Spinal cord (tissue), 10 donors: ENCODE data around the gene SRMS. TPM values are rescaled to one million over a fixed set of nuclear protein-coding genes. Genes with fewer than 3 reads are reported as not detected.
A peak's percentile ranks its signal among the peaks of the same experiment; 100 is the strongest.

ENCODE experiments used
- DNase-seq, 6 donors: peaks; one replicate each; pipeline versions ENCODE4 v3.0.0 to v3.0.0-alpha.2; 2013 to 2015; ENCODE audit warnings: low spot score in 6 of 6, low read depth in 4 of 6
- H3K27ac ChIP-seq: one replicate; pipeline ENCODE4 v1.5.1; 2013; ENCODE audit warnings: low read depth, low read length, control low read depth
- H3K27me3 ChIP-seq: one replicate; pipeline ENCODE4 v1.6.1; 2013; ENCODE audit warnings: low read length; ENCODE audit not compliant: control insufficient read depth, insufficient read depth
- H3K36me3 ChIP-seq: one replicate; pipeline ENCODE4 v1.6.1; 2013; ENCODE audit warnings: low read length; ENCODE audit not compliant: control insufficient read depth, insufficient read depth
- H3K4me1 ChIP-seq: one replicate; pipeline ENCODE4 v1.6.1; 2013; ENCODE audit warnings: low read length; ENCODE audit not compliant: control insufficient read depth, insufficient read depth
- H3K4me3 ChIP-seq: one replicate; pipeline ENCODE4 v1.5.1; 2013; ENCODE audit warnings: low read depth, low read length, control low read depth
- H3K9me3 ChIP-seq: one replicate; pipeline ENCODE4 v1.6.1; 2013; ENCODE audit warnings: low read length; ENCODE audit not compliant: control insufficient read depth, insufficient read depth
- WGBS: methylation state at CpG from one replicate; pipeline ENCODE4 v1.1.5; 2013; ENCODE audit warnings: missing lambda C conversion rate; ENCODE audit not compliant: insufficient coverage; 5-methylcytosine and 5-hydroxymethylcytosine counted together
- polyA plus RNA-seq, 2 donors: library from polyadenylated mRNA; unstranded; fragments of 120-200 nt; gene quantifications; one replicate each; pipeline ENCODE4 v1.2.1, GENCODE V29; 2013; ENCODE audit not compliant: insufficient read length in 2 of 2
- total RNA-seq, 2 donors: library from RNA; depleted of rRNA in 1 of 2; stranded (reverse); fragments of 120-200 nt in 1 of 2; fragments of >200 nt in 1 of 2; gene quantifications; one replicate each; pipeline versions ENCODE4 v1.2.3 to v1.2.4, GENCODE V29; 2013 to 2014
- donor health status: healthy.

Gene SRMS
- total and polyA plus RNA-seq, 4 donors = 0.22 to 0.42 TPM; not detected in 2

DNA sequence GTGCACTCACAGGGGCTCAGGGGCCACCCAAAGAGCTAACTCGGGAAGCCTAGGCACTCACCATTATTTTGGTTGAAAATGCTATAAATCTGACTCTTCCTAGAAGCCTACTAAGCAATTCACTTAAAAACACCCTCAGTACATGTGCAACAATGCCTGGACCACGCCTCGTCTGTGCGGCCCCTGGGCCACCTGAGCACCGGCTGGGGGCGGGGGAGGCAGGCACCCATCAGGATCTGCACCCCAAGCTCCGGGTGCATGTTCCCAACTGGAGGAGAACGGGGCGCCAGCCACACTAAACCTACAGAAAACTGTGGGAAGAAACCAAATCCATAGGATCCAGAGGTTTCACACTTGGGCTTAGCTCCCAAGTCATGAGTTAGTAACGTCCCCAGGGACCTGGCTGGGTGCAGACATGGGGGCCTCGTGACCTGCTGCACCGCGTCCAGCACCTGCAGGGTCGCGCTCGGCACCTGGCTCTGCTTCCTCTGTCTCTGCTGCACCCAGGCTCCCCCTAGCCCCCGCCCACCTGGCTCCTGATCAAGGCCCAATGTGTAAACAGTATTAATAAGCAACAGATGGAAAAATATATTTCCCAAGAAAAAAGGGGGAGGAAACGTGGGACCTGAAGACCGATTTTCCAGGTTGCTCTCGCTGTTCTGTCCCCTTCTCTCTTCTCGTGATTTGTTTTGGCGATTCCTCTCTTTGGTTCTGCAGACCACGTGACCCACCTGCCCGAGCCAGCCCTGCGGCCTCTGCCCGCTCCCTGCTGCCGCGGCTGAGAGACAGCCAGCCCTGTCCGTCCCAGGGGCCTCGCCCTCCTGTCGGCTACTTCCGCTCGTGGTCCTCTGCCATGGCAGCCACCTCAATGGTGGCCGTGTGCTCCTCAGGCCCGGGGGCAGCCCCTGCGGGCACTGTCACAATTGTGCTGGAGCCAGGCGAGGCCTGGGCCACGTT lies 42.0 kb upstream of the SRMS start:
- Histone ChIP-seq H3K4me3 (no peak overlapping the region), H3K36me3 (peaks cover 84% of the 10 kb centered on the region), H3K9me3 (no peaks in the 10 kb centered on the region), H3K27me3 (no peaks in the 10 kb centered on the region), H3K27ac (no peak overlapping the region), H3K4me1 (no peaks in the 10 kb centered on the region)
- no peak for DNase-seq
- WGBS = 90% methylated on average over 31 of the region's 38 CpGs

DNA sequence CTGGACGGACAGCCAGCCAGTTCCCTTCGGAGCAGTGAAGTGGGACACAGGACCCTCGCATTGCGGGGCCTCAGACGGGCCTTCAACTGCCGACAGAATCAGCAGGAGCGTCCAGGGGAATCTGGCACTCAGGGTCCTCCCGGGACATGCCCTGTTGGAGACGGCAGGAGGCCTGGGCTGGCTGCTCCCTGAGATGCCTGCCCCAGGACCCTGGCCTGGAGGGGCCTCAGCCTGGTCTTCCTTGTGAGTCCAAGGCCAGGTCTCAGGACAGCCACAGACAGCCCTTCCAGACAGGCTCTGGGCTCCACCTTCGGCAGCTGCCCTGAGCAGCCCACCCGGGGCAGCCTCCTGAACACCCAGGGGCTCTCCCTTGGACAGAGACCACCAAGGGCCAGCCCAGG lies 41.1 kb upstream of the SRMS start:
- no peak for DNase-seq
- no peak overlapping the region for H3K27ac ChIP-seq
- H3K4me1 ChIP-seq = no peaks in the 10 kb centered on the region
- H3K9me3 ChIP-seq = no peaks in the 10 kb centered on the region
- WGBS = 90% methylated on average over 11 of the region's 11 CpGs
- peaks cover 76% of the 10 kb centered on the region for H3K36me3 ChIP-seq
- no peak overlapping the region for H3K4me3 ChIP-seq
- no peaks in the 10 kb centered on the region for H3K27me3 ChIP-seq

DNA sequence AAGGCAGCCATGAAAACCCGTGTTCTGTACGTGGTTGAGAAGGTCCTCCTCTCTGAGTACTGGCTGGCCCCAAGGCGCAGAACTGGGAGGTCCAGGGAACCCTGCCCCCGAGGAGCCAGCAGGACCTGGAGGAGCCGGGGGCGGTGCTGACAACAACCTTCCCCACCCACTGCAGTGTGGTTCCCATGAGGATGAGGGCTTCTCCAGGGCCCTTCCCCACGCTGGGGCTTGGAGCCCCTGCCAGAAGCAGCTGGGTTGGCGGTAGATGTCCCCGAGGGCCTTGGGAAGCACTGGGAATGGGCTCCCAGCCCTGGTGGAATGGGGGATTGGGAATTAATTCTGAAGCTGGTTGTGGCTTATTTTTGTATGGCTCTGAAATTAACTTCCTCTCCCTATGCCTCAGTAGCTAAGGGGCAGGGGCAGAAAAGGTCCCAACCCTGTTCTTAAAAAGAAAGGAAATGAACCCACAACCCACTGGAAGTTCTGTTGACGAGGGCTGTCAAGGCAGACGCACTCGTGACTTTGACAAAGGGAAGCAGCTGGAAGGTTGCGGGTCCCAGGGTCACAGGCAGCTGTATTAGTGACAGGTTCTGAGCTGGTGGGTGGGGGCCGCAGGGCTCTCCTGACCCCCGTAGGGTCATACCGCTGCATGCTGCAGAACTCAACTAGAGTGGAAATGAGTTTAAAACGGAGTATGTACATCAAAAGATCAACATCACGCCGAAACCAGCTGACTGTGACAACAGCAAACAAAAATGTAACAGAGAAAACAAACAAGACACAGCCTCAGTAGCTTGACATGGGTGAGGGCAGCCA lies 40.4 kb upstream of the SRMS start:
- no peaks in the 10 kb centered on the region for H3K9me3 ChIP-seq
- WGBS = 86% methylated on average over 11 of the region's 19 CpGs
- no peak for DNase-seq

DNA sequence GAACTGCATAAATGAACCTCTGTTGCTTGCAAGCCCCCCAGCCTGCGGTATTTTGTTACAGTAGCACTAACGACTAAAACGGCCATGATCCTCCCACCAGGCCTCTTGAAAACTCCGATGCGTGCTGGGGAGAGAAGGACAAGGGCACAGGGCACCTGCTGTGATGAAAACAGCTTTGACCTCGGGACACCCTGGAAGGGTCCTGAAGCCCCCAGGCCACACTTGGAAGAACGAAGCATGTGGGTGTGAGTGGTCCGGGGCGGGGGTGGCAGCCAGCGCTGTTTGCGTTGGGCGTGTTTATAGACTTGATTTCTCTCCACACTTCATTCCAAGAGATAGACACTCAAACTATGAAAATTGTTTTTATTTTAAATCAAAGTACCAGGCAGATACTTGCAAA lies 39.7 kb upstream of the SRMS start:
- H3K36me3 ChIP-seq = peaks cover 63% of the 10 kb centered on the region
- no peak overlapping the region for H3K4me3 ChIP-seq
- DNase-seq = no peak
- H3K4me1 ChIP-seq = no peaks in the 10 kb centered on the region
- H3K9me3 ChIP-seq = no peaks in the 10 kb centered on the region
- 61% methylated on average over 6 of the region's 12 CpGs for WGBS
- H3K27ac ChIP-seq = no peak overlapping the region
- no peaks in the 10 kb centered on the region for H3K27me3 ChIP-seq

More for the DNA sequence above, 40.4 kb upstream of the SRMS start:
- H3K27me3 ChIP-seq = no peaks in the 10 kb centered on the region
- no peak overlapping the region for H3K4me3 ChIP-seq
- H3K4me1 ChIP-seq = no peaks in the 10 kb centered on the region
- H3K36me3 ChIP-seq = peaks cover 70% of the 10 kb centered on the region
- H3K27ac ChIP-seq = no peak overlapping the region

DNA sequence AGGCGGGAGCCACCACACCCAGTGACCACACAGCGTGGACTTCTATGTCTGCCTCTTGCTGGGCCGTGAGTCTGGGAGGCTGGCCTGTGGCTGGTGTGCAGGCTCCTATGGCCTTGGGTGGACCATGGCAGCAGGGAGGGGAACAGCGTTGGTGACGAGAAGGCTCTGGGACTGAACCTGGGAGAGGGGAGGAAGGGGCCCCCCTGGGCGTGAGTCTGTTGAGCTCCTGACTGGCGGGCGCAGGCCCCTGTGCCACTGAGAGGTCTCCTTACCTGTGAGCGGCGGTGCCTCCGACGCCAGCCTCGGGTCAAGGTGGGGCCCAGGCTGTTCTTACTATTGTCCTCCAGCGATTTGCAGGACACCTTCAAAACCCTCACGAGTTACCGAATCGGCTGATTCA lies 39.2 kb upstream of the SRMS start:
- H3K4me1 ChIP-seq = no peaks in the 10 kb centered on the region
- H3K9me3 ChIP-seq = no peaks in the 10 kb centered on the region
- no peak overlapping the region for H3K4me3 ChIP-seq
- WGBS = 91% methylated on average over 16 of the region's 17 CpGs
- DNase-seq = no peak
- no peaks in the 10 kb centered on the region for H3K27me3 ChIP-seq
- H3K36me3 ChIP-seq = peaks cover 58% of the 10 kb centered on the region
- H3K27ac ChIP-seq = no peak overlapping the region

DNA sequence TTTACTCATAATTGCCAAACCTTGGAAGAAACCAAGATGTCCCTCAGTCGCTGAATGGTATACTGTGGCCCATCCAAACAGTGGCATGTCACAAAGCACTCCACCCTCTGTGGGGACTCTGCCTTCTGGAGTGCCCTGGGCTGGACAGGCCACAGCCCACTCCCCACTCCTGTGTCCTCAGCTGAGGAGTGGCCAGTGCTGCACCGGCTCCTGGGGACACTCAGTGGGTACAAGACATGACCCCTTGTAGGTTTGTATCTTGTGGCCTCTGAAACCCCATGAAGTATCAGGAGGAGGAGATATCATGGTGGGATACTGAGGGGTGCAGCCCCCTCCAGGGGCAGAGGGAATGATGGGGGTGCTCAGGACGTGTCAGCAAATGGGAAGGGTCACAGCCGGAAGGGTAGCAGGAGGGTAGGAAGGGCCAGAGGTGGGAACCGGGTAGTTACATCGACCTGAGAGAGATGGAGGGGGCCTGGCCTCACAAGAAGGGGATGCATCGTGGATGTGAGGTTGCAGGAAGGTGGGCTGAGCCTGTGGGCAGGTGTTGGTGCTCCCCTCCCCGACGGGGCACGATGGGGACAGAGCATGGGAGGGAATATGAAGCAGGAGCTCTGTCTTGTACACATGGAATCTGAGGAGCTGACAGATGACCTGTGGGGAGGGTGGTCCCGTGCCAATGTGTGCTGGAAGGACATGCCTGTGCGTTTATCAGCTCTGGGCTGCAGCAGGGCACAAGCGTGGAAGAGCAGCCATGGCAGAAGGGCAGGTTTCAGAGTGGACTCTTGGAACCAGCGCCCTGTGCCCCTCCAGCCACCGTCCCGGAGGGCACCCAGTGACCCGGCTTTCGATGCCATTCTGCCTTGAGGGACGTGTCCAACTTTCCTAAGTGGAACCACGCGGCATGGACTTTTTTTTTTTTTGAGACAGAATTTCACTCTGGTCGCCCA lies 38.3 kb upstream of the SRMS start:
- H3K4me1 ChIP-seq = no peaks in the 10 kb centered on the region
- no peaks in the 10 kb centered on the region for H3K27me3 ChIP-seq
- WGBS = 89% methylated on average over 20 of the region's 22 CpGs
- H3K27ac ChIP-seq = no peak overlapping the region
- no peak overlapping the region for H3K4me3 ChIP-seq
- H3K36me3 ChIP-seq = peaks cover 49% of the 10 kb centered on the region
- DNase-seq = no peak
- H3K9me3 ChIP-seq = no peaks in the 10 kb centered on the region

DNA sequence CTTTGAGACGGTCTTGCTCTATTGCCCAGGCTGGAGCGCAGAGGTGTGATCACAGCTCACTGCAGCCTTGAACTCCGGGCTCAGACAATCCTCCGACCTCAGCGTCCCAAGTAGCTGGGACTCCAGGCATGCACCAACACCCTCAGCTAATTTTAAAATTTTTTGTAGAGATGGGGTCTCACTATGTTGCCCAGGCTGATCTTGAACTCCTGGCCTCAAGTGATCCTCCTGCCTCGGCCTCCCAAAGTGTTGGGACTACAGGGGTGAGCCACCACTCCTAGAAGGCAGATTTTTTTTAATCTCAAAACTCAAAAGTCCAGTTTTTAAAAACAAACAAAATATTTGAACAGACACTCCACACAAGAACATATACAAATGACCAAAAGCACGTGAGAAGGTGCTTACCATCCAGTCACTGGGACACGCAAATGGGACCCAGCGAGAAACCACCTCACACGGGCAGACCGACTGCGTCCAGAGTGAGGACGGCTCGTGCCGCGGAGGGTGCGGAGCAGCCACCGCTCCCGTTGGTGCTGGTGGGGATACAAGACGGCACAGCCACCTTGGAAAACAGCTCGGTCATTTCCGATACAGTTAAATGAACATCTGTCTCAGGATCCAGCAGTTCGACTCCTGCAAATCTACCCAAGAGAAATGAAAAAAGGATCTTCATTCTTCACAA lies 35.0 kb upstream of the SRMS start:
- H3K27me3 ChIP-seq = peaks cover 3% of the 10 kb centered on the region
- H3K9me3 ChIP-seq = no peaks in the 10 kb centered on the region
- H3K4me1 ChIP-seq = peaks cover 2% of the 10 kb centered on the region
- H3K27ac ChIP-seq = no peak overlapping the region
- 93% methylated on average over 15 of the region's 23 CpGs for WGBS
- no peak overlapping the region for H3K4me3 ChIP-seq
- DNase-seq = no peak
- H3K36me3 ChIP-seq = peaks cover 15% of the 10 kb centered on the region

DNA sequence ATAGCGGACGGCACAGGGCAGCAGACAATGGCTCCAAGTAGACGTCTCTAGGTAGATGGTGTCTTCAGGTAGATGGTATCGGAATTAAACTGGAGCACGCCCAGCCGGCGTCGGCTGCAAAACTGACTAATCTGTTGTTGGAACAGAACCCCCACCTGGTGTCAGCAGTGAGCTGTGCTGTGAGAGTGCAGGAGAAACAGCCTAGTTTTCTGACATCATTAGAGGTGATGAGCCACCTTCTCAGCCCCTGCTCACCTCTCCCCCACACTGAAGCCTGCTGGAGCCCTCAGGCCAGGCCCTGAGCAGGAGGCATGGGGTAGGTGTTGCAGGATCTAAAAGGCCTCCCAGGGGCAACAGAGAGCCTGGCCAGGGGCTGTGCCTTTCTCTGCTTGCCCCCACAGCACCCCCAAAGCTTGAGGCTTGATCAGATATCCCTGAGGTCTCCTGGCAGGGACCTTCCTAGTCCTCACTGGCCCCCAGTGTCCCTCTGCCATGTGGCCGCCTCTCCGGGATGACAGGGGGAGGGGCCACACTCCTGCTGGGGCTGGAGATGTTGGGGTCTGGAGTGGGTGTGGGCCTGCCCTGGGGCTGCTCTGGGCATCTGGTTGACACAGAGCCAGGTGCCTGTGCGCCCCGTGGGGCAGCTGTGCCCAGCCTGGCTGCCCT lies 33.4 kb upstream of the SRMS start:
- peak in 4 of 6 donors; percentile 15 to 52 (median 25) for DNase-seq
- H3K4me3 ChIP-seq = no peak overlapping the region
- no peak overlapping the region for H3K27ac ChIP-seq
- peaks cover 2% of the 10 kb centered on the region for H3K36me3 ChIP-seq
- peaks cover 6% of the 10 kb centered on the region for H3K4me1 ChIP-seq
- no peaks in the 10 kb centered on the region for H3K9me3 ChIP-seq
- WGBS = 69% methylated on average over 12 of the region's 12 CpGs
- H3K27me3 ChIP-seq = peaks cover 5% of the 10 kb centered on the region
